Stimulated activated CD8-positive, alpha-beta memory T cell treated with anti-CD3 and anti-CD28 coated beads, Interleukin-15, amount 100 ng/mL, for 24 hours (primary cell): ENCODE data around the gene ANGPTL5.
"Not testable (repeated sequence)": the region's sequence is repeated elsewhere in the genome, so short reads cannot be mapped to it uniquely, and the experiment has no call there.

Source experiments
- DNase-seq: peaks from one replicate; pipeline ENCODE4 v3.0.0-alpha.2; 2020; ENCODE audit warnings: low read depth

The ANGPTL5 gene

GRCh38 chr11:101885631-101886030 lies 30.7 kb downstream of the ANGPTL5 start:
- no peak for DNase-seq

- DNase-seq: no peak
Observed at GRCh38 chr11:101881586-101881985, 34.7 kb downstream of the ANGPTL5 start.

GRCh38 chr11:101880222-101880621 lies 36.1 kb downstream of the ANGPTL5 start:
- DNase-seq: no peak

DNA sequence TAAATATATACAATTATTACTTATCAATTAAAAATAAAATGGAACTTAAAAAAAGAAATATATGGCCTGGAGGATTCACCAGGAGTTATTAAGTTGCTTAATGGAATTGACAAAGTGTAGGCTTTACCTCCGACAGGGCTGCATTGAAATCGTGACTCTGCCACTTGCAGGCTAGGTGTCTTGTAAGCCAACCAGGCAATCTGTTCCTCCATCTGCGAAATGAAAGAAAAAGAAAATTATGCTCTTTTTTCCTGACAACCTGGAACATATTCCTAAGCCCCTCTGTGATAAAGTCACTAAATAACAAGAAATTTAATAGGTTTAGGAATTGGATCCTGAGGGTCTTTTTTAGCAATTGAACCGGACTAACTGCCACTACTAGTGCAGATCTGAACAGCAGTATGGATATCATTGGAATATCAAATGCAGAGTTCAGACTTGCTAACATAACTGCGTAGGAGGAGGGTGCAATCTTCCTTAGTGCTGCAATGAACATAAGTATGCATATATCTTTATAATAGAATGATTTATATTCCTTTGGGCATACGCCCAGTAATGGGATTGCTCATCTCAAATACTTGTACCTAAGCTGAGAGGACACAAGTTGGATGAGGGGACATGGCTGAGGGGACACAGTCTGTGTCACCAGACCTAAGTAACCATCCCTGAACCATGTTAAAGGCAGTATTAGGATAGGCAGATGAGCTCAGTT lies 44.0 kb downstream of the ANGPTL5 start:
- DNase-seq: no peak

DNA sequence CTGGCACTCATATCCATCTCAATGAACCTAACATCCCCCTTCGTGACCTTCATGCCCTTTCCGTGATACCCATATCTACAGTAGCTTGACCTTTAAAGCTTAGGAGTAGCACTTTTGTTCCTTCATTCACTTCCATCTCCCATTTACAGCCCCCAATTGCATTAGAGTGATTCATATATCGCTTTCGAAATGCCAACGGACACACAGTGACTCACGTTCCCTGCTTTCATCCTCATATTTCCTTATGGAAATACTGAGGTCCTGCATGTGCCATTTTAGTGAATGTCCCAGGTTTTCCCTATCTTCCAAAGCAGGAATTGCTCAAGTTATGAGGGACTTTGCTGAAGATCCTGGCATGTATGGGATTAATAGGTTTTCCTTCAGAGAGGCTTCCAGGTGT lies 45.8 kb downstream of the ANGPTL5 start:
- DNase-seq: no peak

DNA sequence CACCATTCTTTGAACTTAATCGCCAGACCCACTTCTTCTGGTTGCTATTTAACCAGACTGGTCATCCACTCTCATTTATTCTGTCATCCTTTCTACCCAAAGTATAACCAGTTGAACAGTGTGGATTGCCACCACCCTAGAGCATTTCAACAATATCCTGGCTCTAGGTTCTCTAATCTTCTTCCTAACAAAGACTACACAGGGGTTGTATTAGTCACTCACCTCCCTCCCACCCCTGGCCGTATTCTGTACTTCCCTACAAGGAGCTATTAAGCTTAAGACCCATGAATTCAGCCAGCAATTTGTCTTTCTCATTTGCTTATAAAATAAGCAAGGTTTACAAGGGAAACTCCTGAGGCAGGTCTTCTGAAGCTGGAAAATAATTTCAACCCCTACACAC lies 48.4 kb downstream of the ANGPTL5 start:
- no peak for DNase-seq

- no peak for DNase-seq
Observed at GRCh38 chr11:101866619-101867491, 49.5 kb downstream of the ANGPTL5 start.

DNA sequence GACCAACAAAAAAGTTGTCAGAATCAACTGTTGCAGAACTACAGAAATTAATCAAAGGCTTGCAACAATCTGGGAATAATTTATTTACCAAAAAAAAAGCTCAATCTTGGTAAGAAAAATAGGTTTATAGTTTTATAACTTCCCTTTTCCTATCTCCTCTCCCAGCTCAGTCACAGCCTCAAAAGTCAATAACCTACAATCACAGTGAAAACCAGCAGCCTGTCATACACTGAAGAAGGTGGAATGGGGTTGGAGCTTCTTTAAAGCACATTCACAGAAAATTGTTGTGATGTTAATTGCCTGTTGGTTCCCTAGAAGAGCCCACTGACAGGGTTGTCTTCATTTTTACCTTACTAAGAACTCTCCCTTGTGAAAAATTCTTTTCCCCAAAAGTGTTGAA lies 52.2 kb downstream of the ANGPTL5 start:
- DNase-seq: no peak

DNA sequence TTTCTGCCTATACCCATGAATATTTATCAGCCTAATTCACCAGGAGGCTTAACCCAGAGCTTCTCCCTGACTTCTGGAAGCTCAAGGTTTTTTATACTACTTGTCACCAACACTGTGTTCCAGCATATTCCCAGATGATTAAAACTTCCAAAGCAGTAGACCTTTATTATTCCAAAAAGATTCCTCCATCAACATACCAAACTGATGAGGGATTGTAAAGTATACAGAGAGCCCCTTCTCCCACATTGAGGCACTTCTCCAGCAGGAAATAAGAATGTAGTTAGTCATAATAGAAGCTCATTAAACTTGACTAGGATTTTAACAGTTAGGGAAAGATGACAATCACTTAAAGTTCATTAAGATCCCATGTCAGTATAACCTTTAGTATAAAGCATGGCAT lies 53.0 kb downstream of the ANGPTL5 start:
- DNase-seq: no peak

GRCh38 chr11:101862391-101863233 lies 53.7 kb downstream of the ANGPTL5 start:
- DNase-seq: no peak

- no peak for DNase-seq
Observed at GRCh38 chr11:101860696-101861427, 55.5 kb downstream of the ANGPTL5 start.

DNA sequence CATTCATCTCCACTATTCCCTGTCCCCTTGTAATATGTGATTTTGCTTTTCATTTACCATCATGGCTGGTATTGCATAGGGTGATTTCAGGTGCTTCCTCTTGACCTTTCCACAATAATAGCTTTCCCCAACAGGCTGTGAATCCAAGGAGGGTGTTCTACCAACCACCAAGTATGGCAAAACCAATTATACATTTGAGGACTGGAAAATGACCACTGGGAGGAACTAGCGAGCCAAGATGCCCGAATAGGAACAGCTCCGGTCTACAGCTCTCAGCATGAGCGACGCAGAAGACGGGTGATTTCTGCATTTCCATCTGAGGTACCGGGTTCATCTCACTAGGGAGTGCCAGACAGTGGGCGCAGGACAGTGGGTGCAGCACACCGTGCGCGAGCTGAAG lies 64.1 kb downstream of the ANGPTL5 start:
- DNase-seq: not testable (repeated sequence)

- DNase-seq: no peak
Observed at GRCh38 chr11:101848262-101848661, 68.1 kb downstream of the ANGPTL5 start.

DNA sequence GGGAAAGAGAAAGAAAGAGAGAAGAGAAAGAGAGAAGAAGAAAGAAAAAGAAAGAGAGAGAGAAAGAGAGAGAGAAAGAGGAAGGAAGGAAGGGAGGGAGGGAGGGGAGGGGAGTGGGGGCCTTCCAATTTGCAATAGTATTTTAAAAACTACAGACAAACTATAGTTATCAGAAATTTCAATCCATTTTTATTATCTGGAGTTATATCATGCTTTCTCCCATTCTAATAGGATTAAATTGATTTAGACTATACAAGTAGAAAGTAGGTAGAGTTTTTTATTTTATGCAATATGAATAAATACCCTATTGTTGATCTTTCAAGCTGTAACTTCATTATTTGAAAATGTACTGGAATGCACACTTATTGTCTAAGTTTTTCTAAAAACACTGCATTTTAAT lies 71.7 kb downstream of the ANGPTL5 start:
- DNase-seq: no peak

DNA sequence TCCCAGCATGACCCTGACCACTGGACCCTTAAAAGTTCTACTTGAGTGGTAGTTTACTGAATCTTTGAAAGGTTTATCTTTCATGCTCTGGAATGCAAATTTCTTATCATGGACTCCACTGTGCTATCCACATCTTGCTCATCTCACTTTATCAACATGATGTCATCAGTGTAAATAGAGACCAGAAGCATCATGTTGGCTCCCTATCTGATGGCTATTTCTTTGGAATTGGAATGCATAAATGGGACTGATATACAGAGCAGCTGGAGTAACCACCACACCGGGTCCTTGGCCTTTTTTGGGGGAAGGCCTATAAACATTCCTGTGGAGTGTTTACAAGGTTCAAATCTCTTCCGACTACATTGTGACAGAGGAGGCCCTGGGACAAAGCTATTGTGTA lies 75.6 kb downstream of the ANGPTL5 start:
- DNase-seq: no peak
